NAMALWA (cell line): ENCODE measurements around the gene AFF3.

Experiments
- DNase-seq: peaks from one replicate; pipeline ENCODE4 v3.0.0-alpha.2; 2015; ENCODE audit warnings: low spot score

The AFF3 gene

DNA sequence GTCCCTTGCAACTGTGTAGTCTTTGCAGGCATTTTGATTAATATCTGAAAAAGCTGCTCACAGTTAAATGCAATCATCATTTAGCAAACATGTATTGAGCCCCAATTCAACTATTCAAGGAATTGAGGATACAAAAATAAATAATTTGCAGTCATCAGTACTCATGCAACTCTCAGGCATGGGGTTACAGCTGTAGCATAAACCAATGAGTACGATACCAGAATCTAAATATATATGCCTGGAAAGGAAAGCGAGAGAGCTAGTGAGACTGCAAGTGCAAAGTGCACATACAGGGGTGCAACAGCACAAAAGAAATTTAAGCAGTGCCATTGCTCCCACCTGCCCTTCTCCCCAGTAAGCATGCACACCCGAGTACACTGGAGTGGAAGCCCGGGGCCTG is 216.4 kb downstream of the AFF3 start:
- DNase-seq, result no peak

DNA sequence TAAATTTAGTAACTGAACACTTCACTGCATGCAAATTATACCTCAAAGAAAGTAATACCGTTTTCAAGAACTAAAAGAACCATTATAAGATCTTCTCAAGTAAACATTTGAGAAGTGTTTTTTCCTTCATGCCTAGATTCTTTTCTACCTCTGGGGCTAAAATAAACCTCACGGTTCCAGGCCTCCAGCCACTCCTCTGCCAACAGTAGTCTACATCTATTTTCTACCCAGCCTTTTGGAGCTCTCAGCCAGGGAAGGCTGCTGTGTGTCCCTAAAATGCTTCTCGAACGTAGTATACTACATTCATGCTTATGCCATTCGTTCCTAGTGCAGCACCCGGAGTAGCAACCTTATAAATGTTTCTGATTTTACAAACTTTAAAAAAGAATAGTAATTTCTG is 219.7 kb downstream of the AFF3 start:
- DNase-seq, result no peak

DNA sequence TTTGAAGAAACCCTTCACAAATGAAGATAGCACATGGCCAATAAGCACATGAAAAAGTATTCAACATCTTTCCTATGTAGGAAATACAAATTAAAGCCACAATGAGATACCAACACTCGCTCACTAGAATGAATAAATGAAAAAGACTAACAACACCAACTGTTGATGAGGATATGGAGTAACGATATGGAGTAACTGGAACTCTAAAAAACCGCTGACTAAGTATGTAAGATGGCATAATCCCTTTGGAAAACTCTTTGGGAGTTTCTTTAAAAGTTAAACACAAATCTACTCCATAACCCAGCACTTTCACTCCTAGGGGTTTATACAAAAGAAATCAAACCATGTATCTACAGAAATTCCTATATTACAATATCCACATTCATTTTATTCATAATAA is 220.5 kb downstream of the AFF3 start:
- no peak for DNase-seq

DNA sequence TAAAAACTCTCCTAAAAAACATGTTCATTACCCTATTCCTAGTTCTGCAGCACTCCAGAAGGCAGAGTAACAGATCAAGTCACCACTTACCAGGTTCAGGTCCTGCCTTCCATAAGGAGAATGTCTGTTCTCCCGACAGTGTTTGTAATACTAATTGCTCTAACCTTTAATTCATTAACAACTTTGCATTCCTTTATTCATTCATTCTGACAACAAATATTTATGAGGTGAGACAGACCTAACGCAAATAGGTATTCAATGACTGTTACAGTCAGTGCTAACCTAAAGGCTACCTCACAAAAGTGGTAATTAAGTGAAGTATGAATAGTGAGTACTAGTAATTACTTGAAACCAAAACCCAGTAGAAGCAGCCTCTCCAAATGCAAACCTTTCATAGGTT is 224.0 kb downstream of the AFF3 start:
- DNase-seq, result no peak

DNA sequence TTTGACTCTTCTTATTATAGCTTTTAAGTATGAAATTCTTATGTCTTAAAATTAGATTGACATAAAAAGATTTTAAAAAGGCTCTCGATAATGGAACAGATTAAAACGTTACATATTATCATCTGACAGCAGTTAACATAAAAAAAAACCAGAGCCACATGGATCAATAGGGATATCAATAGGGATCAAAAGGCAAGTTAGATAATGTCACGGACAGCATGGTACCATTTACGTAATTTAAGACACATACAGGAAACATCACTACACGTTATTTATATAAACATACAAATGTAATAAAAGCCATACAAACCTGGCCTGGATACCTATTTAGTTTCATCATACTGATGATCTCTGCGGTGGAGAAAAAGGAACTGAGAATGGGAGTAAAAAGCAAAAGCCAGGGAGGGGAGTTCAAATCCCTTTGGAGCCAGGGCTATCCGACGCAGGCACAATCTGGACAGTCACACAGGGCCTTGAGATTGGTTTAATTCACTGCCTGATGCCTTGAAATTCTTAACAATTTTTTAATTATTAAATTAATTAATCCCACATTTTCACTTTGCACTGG is 227.2 kb downstream of the AFF3 start:
- no peak for DNase-seq

DNA sequence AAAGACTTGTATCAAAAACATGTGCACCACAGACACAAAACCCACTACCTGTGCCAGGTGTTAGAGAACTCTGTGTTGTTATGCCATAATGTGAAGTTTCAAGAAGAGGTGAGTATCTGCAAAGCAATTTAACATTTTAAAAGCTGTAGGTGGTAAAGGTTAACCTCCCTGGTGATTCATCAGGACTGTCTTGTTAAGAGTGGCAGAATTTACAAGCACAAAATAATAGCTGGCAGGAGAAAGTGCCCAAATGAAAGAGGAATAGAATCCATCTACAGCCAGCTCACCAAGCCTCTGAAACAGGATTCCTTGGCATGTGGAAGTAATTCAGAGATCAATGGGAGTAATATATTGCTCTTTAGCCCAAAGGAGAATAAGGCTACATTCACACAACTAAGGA is 230.7 kb downstream of the AFF3 start:
- DNase-seq, result no peak

DNA sequence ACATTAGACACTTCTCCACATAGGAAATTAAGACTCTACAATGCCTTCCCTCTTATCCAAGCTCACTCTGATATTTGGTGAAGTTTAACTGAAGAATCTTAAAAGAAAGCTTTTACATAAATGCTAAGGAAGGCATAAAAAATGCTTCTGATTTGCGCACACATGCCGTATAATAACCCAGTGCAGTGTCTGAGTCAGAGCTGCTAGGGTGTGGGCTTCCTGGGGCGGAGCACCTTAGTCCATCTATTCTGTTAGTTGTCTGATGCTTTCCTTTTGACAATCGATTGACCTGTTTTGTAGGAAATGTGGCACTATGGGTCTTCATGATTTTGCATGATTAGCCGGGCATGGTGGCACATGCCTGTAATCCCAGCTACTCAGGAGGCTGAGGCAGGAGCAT is 231.5 kb downstream of the AFF3 start:
- DNase-seq, result no peak

DNA sequence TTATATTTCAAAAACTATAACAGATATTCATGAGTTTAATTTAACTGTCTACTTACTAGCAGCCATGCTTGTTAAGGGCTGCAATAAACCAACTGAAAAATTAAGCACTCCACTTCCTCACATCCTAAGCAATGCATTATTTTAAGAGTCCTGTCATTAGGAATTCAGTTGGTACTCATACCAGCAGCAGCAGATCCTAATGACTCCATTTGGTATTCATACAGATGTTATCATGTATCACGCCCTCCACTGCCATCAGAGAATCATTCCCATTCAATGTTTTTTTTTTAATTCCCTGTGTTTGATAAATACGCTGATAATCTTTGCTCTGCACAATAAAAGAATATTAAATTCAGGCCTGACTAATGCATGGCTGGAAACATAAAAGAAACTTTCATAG is 236.8 kb downstream of the AFF3 start:
- no peak for DNase-seq

DNA sequence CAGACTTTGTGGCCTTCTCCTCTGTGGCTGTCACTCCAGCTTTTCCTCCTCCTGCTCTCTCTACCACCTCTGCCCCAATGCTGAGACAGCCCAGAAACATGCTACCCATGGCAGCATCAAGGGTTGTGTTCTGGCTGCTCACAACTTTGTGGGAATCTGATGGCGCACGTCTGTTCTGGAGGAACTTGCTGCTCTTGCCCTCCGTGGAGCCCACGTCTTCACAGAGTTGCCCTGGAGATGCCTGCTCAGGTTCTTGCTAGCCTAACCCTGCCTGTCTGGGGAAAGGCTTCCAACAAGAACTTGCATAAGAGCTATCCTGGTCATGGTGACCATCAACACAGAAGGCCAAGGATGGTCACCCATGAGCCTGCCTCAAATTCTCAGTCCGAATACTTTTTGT is 237.4 kb downstream of the AFF3 start:
- no peak for DNase-seq

DNA sequence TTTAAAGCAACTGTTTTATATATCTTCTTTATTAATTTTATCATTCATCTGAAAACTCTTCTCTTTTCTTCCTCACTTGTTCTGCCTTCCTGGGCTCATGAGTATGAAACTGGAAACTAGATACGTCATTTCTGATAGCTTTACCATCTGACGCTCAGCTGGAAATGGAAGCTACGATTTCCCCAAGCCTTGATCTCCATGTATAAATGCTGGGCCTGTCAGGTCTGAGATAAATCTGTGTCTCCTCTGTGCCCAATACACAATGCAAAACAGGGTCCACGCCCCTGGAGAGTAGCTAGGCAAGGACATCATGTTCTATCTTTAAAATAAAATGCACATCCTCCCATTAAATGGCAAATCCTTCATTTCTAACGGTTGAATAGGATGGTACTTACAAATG is 238.4 kb downstream of the AFF3 start:
- DNase-seq, result no peak

DNA sequence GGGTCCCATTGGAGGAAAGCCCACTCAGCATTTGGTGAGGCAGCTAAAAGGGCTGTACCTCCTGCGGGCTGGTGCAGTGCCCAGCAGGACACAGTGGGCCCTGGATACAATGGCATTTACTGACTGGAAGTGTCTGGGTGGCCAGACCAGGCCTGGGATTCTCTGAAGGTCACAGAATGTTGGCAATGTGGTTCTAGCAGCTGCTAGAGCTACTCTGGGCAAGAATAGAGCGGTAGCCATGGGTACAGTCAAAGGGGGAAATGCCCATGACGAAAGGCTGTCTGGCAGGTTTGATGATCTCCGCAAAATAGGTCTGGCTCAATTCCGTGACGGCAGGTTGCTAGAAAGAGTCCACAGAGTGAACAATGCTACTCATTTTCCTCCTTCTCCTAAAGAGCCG is 241.8 kb downstream of the AFF3 start:
- DNase-seq, result no peak

DNA sequence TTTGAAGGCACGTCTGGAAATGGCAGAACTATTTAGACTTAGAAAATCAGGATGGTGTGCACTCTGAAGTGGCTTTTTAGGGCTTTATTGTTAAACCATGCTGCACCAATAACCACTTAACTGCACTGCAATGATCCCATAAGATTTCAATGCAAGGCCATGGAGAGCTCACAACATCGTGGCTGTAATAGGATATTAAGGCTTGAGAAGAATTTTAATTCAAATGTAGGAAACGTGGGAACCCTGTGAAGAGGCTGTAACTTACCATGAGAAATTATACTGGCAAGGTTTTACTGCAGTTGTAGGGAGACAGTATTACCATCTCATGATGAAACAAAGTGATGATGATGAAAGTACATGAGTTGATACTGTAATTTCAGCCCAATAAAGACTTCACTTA is 242.5 kb downstream of the AFF3 start:
- no peak for DNase-seq

DNA sequence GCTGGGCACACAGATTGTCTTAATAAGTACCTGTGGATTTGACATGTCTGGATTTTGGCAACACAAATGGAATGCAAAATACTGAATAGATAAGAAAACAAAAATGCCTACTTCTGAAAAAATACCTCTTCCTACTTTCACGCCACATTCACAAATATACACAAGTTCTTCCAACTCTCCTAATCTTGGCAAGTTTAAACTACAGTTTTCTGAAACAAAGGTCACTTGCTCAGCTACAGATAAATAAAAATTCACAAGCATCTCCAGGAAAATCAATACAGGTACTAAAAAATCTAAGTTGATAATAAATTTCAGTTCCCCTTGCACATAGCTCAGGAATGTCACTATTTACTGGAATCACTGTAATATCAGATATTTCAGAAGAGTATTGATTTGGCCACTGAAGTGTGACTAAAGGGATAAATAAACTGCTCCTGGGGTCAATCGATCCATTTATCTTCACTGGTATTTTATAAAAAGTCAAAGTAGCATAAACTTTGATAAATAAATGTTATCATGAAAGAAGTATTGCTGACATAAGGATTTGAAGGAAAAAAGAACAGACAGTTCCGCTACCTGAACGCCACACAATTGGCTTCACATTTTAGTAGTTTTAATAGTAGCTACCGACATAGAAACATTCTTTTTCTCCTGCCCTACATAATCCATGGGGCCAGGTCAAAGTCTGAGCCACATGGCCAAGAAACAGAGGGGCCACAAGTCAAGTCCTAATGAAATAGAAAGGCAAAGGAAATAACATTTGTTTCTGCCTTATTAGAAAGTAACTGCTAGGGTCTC is 243.1 kb downstream of the AFF3 start:
- no peak for DNase-seq

DNA sequence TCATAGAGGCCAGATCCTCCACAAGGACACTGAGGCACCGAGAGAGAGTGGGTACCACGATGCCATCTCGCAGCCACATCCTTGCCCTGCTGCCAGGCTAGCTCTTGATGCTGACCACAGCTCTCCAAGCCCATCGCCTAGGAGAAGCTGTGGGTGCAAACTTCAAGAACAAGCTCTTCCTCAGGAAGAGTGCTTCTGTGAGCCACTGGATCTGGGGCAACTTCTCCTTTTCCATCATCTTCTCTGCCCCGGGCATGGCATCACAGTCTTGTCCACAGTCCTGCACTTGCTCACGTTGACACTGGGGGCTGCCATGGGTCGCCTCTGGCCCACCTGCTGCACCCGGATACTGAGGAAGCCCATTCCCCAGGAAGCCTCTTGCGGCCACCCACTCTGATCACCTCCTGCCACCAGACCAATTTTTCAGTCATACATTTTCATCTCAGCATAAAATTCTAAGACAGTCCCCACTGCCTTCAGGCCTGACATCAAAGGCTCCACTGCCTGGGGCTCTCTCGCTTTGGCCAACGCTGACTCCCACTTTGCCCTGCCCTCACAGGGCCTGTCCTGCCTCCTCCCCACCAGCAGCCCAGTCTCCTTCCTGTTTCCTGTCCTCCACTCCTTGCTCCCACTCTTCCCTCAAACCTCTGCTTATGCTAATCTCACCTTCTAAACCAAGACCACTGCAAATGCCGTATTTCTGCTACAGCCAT is 243.9 kb downstream of the AFF3 start:
- no peak for DNase-seq

DNA sequence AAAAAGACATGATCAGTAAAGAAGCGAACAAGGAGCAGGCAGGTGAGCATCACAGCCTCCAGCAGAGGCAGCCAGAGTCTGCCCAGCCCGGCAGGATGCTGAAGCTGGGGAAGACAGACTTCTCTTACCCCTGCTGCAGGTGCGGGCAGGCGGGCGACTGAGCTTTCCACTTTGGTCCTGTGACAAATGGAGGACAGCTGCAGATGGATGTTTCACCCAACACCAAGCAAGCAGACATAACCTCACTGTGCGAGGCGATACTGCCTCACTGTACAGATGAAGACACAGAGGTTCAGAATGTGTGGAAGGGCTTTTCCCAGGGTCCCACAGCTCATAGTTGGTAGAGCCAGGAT is 251.0 kb downstream of the AFF3 start:
- DNase-seq, result no peak

DNA sequence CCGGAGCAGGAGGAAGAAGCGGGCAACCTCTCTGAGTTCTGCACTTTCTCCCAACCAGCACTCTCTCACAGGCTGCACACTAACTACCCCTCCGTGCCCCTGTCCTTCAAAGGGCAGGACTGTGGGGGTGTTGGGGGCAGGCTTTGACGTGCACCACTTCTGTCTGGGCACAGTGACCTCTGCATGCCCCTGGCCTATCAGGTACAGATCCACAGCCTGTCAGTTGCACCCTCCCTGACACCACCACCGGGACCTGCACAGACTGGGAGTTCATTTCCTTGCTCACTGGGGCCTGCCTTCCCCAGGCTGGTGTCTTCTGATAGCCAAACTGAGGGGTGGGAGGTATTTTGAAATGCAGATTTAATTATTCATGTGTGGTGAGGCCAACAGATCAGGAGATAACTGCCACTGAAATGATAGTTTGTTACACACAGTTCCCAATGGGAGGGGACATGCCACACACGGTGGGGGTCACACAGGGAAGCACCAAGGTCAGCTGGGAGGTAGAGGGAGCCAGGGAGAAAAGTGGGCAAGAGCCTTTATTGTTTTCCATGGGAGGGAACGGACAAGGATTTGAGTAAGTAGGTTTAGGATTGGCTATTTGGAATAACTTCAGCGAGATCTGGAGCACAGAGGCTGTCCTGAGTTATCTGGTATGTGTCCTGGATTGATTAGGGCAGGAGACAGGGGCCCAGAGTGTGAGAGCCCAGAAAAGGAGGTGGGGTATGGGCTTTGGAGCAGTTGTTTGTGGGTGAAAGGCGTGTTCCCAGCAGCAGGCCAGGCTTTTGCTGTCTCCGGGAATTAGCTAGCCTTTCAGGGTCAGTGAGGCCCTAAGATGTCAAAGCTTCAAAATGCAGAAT is 251.6 kb downstream of the AFF3 start:
- no peak for DNase-seq

DNA sequence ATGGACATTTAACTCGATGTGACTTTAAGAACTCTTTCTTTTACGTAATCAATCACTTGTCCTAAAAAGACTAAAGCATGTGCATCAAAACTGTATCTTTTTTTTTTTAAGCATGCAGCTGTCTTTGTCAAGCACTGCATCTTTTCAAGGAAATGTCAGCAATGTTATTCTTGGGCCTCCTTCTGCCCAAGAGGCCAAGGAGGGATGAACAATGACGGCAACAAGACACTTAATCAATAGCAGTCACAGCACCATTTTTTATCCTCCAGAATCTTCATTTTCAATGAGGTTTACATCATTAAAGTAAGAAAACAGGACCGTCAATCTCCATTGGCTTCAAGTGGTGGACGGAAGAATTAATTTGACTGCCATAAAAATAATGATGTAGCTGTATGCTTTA is 253.8 kb downstream of the AFF3 start:
- no peak for DNase-seq

DNA sequence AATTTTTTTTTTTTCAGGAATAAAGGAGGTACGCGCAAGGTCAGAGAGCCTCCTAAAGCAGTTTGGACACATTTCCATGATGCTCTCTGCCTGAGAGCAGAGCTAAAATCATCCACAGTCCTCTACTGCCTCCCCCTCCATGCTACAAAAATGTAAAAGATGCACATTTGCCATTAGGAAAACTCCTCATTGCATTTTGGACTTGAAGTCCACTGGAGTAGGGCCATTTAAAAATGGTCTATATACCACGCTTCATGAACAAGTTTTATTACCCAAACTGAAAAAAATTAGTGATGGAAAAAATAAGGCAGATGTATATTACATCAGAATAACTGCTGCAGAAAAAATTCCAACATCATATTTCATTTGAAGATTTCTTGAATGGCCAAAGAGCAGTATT is 256.0 kb downstream of the AFF3 start:
- DNase-seq, result no peak

DNA sequence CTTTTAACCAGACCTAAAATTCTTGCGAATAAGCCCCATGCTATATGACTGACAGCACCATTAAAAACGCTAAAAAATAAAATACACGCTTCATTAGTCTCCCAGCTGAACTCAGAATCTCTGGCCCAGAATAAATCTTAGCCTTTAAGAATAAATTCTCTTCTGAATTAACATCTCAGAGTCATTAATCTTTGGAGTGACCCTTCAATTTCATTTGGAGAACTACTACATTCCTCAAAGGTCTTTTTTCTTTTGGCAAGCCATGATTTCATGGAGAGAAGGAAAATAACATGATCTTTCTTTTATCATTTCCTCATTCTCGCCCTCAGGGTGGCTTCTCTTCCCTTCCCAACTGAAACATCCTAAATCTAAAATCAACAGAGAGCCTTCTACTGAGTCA is 259.0 kb downstream of the AFF3 start:
- no peak for DNase-seq

DNA sequence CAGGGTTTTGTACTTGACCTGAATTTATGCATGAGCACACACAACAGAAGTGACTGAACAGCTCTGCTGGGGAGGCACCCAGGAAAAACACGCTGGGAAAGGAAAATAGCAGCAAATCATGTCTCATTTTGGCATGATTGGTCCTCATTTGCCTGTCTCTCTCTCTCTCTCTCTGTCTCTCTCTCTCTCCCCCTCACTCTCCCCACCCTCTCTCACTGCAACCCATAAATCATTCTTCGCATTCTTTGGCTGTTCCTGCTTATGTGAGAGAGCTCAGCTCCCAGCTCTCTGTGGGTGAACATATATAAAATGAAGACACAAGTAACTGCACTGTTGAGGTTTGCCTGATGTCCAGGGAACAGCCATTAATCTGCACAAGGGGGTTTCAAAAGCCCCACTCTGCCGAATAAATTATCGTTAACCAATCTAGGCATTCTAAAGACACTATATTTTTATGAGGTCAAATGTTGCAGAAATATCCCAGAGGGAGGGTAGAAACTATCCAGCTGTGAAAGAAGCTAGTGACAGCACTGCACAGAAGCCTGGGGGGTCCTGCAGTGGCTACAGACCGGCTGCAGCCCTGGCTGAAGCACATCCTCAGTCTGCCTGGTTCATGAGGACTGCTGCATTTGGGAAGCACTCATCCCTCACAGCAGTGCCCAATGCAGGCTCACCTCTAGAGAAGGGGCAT is 260.3 kb downstream of the AFF3 start:
- DNase-seq, result no peak

DNA sequence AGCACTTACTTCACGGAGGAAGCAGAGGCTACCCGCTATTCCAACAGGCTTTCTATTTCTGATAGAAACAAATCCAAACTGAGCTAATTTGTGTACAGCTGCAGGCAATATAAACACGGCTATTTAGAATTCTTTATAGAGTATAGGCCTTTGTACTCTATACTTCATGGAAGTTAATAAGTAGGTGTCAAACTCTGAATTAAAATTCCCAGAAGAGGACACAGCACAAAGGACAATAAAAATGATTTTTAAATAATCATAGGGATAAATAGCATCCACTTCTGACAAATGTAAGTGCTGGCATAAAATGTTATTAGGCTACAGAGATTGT is 261.5 kb downstream of the AFF3 start:
- DNase-seq, result no peak
